NK-92 (cell line): ENCODE results near the gene ADAMTSL1.

Source experiments
- DNase-seq: peaks from one replicate; lab custom pipeline; 2025; ENCODE audit not compliant: unreplicated experiment; lab: John Stamatoyannopoulos, UW

ADAMTSL1 gene

DNA sequence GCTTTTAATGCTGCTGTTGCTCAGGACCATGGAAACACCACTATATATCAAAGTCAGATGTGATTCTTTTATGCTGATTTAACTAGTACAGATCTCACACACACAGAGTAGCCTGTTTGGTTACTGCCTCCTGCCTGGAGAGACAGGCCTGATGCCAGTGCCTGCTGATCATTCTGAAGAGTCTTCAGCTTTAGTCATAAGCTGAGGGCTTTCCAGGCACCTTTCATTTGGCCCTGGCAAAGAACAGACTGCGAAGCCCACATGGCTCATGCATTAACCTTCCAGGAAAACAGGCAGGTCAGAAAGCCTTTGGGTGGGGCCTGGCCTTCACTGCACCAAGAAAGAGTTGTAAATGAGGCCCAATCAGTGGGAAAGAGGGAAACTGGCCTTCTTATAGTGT is 414.3 kb downstream of the ADAMTSL1 start:
- no peak for DNase-seq

GRCh38 chr9:18889550-18889949 is 415.6 kb downstream of the ADAMTSL1 start:
- no peak for DNase-seq

DNA sequence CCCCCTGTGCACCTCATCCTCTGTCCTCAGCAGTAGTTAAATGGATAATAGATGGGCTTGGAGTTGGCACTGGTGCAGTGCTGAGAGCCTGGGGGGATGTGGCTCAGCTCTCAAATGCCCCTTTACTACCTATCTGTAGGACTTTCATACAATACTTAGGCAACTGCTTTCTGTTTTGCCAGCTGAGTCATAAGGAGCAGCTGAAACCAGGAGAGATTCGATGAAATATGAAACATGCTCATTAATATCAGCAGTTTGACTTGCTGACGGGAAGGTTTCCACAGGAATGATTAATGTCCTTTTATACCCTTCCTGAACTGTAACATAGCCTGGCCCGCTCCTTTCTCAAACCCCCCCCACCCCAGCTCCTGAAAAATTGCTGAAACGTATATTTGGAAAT is 416.4 kb downstream of the ADAMTSL1 start:
- DNase-seq = no peak

DNA sequence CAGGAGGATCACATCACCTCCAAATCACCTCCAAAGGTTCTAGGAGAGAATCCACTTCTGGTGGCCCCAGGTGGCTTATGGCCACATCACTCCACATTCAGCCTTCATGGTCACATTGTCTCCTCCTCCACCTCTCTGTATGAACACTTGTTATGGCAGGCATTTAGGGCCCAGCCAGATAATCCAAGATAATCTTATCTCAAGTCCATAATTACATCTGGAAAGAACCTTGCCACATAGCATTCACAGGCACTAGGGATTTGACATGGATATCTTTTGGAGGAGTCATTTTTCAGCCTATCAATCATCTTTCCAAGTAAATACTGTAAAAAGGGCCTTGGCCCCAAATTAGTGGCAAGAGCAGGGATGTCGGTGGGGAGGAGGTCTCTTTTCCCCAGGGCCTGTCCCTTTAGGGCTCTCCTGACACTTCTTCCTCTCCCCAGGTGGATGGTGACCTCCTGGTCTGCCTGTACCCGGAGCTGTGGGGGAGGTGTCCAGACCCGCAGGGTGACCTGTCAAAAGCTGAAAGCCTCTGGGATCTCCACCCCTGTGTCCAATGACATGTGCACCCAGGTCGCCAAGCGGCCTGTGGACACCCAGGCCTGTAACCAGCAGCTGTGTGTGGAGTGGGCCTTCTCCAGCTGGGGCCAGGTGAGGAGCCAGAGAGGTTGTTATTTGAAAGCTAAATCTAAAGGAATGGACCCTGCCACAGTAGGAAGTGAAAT is 418.2 kb downstream of the ADAMTSL1 start:
- no peak for DNase-seq

GRCh38 chr9:18893046-18893445 is 419.1 kb downstream of the ADAMTSL1 start:
- DNase-seq = no peak

GRCh38 chr9:18893491-18893890 is 419.5 kb downstream of the ADAMTSL1 start:
- no peak for DNase-seq

DNA sequence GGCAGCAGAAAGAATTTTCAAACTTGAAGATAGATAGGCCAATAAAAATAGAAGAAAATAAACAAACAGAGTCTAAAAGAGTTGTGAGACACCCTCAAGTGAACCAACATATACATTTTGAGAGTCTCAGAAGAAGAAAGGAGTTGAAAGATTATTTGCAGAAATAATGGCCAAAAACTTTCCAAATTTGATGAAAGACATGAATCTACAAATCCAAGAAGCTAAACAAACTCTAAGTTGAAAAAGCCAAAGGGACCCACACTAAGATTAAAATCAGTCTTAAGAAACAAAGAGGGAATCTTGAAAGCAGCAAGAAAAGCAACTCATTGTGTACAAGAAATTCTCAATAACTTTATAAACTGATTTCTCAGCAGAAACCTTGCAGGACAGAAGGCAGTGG is 422.1 kb downstream of the ADAMTSL1 start:
- DNase-seq = no peak

DNA sequence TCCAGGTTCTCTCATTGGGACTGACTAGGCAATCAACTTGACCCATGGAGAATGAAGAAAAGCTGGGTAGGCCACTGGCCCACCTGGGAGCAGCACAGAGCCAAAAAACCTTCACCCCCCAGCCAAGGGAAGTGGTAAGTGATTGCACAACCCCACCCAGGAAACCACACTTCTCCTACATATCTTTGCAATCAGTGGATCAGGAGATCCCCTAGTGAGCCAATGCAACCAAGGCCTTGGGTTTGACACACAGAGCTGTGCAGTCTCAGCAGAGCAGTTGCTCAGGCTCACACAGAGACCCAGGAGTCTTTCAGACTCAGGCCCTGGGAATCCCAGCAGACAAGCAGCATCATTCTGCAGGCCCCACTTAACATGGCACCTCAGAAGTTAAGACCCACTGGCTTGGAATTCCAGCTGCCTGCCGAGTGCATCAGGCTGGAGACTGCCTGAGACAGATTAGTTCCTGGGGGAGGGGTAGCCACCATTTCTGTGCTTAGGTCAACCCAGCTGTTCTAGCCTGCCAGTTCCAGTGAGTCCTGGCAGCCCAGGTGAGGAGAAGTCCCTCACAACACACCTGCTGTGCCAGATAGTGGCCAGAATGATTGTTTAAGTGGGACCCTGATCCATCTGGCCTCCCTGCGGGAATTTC is 422.7 kb downstream of the ADAMTSL1 start:
- no peak for DNase-seq

DNA sequence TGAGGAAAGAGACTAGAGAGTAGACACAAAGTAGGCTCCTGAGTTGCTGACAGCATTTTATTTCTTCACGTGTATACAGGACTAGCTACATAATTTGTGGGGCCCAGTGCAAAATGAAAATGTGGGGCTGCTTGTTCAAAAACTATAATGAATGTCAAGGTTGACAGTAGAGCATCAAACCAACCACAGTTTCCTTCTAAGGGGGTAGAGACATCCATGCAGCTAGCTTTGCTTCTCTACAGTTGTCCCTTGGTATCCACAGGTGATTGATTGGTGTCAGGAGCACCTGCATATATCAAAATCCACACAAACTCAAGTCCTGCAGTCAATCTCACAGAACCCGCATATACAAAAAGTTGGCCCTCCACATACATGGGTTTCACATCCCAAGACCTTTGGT is 429.5 kb downstream of the ADAMTSL1 start:
- DNase-seq = no peak

DNA sequence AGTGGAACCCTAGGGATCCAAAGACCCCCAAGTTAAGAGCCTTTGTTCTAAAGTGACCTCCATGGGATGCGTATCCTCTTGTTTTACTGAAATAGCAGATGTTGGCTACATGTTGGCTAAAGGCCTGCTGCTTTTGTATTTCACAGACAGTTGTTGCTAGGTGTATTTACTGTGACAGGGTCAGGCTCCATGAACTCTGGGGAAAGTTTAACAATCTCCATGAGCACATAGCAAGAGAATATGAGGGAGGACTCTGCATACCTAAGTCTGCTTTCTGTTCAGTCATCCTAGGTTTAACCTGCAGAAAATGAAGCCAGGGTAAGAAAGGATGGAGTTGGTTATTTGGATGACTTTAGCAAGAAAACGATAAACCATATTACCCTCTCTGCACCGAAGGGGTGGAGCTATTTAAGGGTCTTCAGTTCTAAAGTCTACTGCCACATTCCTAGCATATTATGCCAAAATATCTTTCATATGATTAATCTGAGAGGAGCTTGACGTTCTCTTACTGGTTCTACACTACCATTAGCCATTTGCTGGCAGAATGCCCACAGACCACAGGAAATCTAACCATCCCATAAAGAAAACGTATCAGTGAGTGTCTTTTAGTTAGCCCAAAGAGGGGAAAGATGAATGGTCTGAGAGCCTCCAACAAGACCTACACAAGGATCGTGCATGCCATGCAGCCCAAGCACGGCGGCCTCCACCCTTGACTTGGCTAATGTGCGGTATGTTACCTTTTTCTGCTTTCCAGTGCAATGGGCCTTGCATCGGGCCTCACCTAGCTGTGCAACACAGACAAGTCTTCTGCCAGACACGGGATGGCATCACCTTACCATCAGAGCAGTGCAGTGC is 431.3 kb downstream of the ADAMTSL1 start:
- DNase-seq = no peak

GRCh38 chr9:18905883-18906629 is 432.1 kb downstream of the ADAMTSL1 start:
- DNase-seq = no peak

- no peak for DNase-seq
Measured at GRCh38 chr9:18906656-18907395, 432.9 kb downstream of the ADAMTSL1 start.

DNA sequence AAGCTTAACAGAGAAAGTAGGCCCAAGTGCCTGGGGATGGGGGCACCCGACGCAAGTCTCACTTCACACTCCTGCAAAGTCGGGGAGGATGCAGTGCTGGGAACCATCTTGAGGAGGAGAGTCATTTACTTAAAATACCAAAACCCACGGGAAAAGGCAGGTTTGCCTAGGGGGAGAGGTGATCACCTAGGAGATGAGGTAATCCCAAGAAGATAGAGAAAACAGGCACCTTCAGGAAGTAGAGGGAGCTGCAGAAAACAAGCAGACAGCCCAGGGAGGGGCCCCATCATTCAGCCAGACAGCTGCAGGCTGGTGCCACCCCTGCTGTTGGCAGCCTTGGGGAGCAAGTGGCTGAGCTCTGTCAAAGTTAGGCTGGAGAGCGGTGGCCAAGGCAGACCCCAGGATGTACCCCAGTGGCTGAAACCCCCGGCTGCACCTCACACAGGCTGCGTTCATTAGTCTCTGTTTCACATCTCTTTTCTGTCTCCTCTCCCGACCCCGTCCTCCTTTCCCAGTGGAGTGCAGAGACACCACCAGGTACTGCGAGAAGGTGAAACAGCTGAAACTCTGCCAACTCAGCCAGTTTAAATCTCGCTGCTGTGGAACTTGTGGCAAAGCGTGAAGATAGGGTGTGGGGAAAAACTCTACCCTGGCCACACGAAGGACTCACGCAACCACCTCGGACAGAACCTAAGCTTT is 434.1 kb downstream of the ADAMTSL1 start:
- no peak for DNase-seq

DNA sequence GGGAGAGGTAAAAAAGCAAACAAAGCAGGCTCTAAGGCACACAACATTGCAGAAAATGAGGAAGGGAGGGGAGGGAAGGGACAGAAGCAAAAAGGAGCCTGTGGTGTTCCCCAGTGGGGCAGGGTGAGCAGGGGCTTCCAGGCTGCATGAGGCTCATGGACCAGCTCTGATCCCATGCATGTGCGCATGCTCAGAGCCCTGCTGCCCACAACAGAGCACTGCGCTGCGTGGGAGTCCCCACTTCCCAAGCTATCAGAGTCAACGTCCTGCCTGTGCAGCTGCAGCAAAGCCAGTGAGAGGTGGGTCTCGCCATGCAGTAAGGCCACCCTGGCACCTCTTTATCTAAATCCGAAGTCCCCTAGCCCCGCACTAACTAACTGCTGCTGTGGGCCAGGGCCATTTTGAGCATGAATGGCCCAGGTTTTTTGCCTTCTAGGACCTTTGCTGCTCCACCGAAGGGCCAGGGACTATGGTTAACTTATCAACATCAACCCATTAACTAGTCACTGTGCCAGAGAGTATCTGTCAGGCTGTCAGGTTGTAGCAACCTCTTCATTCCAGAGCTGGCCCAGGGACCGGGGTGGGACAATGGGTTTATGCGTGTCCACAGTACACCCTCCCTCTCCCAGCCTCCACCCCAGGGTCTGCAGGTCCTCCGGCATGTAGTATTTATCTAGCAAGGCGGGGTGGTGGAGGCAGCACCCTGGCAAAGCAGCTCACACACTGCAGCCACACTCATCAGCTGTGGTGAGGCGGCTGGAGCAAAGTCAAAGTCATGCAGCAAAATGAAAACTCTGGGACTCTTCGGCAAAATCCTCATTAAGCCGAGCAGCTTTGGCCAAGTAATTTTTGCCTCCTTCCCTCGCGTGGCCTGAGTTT is 435.4 kb downstream of the ADAMTSL1 start:
- DNase-seq = no peak

DNA sequence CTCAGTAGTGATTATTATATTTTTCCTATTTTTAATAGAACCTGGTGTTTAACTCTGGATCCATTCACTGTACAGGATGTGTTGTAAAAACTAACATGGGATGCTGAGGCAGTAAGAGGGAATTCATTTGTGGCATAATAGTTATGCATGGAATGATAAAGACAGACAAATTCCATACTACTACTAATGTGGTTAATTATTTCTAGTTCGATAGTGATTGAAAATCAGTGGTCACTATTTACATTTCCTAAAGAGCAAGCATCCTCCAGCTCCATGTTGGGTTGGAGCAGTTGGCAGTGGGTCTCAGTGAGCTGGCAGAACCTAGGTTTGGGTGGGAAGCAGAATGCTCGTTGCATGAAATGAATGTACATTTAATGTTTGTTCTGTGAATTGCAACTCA is 436.5 kb downstream of the ADAMTSL1 start:
- no peak for DNase-seq

- DNase-seq = no peak
Measured at GRCh38 chr9:18910916-18911315, 437.0 kb downstream of the ADAMTSL1 start.

DNA sequence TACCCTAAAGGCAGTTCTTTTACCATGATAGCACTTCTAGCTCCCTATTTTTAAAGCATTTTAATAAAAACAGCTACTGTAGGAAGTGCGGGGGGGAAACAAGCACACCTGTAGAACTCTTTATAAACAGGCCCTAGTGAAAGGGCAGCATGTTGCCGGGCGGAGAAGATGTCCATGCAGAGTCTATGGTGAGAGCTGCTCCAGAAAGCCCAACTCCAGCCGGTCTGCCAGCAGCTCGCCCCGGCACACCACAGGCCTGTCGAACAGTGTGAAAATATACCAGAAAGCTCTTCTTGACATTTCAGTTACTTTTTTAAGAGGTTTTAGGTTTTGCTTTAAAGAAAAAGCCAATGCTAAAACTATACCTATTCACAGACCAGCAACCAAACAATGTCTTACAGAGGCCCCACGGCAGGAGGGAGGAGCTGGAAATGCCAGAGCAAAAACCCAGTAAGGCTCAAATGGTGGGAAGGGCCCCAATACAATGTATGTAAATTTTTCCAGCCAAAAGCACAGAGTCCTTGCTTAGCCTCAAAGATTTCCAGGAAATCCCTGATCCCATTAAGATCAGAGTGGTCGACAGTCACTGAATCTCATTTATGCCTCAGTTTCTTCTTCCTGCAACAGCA is 437.9 kb downstream of the ADAMTSL1 start:
- no peak for DNase-seq
